Caco-2 (cell line): ENCODE data around the gene DUSP14. TPM values are rescaled to one million over a fixed set of nuclear protein-coding genes. Genes with fewer than 3 reads are reported as not detected.

Source experiments
- BruUV-seq: library from RNA; stranded (reverse); fragments of 400-500 nt; replicated peaks from 2 replicates; lab custom pipeline; 2021; lab: Mats Ljungman, UMichigan
- CTCF ChIA-PET: fragments of 300-600 bp; sonication (Branson Sonifier 250); formaldehyde crosslinking; loops from one replicate; lab custom pipeline; 2022; ENCODE audit warnings: antibody characterized with exemption; lab: Charles Lee
- POLR2A ChIA-PET: fragments of 300-600 bp; sonication (Branson Sonifier 250); formaldehyde crosslinking; loops from one replicate; lab custom pipeline; 2022; ENCODE audit warnings: antibody characterized with exemption; lab: Charles Lee
- DNase-seq, 2 experiments: peaks; one replicate each; pipeline versions ENCODE4 v3.0.0 to v3.0.0-alpha.2; 2020 to 2022
- H3K27me3 ChIP-seq: replicated peaks from 2 replicates; pipeline ENCODE4 v1.6.0; 2011; ENCODE audit warnings: low read length; ENCODE audit not compliant: control insufficient read depth, insufficient read depth
- H3K36me3 ChIP-seq: 2 replicates; pipeline ENCODE4 v1.5.1; 2011; ENCODE audit warnings: low read length; ENCODE audit not compliant: control insufficient read depth, insufficient read depth
- H3K4me1 ChIP-seq: fragments of 250-450 bp; sonication (Bioruptor Pico); 2 replicates; pipeline ENCODE4 v1.5.1; 2020; ENCODE audit warnings: mild to moderate bottlenecking
- H3K4me3 ChIP-seq: 2 replicates; pipeline ENCODE4 v1.5.1; 2011; ENCODE audit warnings: low read depth, mild to moderate bottlenecking, control low read depth, low read length
- H3K9me3 ChIP-seq: fragments of 250-450 bp; sonication (Bioruptor Pico); 2 replicates; pipeline ENCODE4 v1.5.1; 2020; ENCODE audit warnings: mild to moderate bottlenecking, moderate library complexity
- H3K27ac Mint-ChIP-seq: one replicate; pipeline ENCODE4 v1.8.0; 2022; ENCODE audit warnings: mixed read lengths; ENCODE audit not compliant: unreplicated experiment
- H3K27me3 Mint-ChIP-seq: one replicate; pipeline ENCODE4 v1.8.0; 2022; ENCODE audit warnings: mixed read lengths; ENCODE audit not compliant: insufficient read depth, unreplicated experiment
- H3K36me3 Mint-ChIP-seq: one replicate; pipeline ENCODE4 v1.8.0; 2022; ENCODE audit warnings: mild to moderate bottlenecking, mixed read lengths; ENCODE audit not compliant: insufficient read depth, unreplicated experiment
- H3K4me1 Mint-ChIP-seq: one replicate; pipeline ENCODE4 v1.8.0; 2022; ENCODE audit warnings: low read depth, mixed read lengths; ENCODE audit not compliant: unreplicated experiment
- H3K4me3 Mint-ChIP-seq: one replicate; pipeline ENCODE4 v1.8.0; 2022; ENCODE audit warnings: mild to moderate bottlenecking, moderate library complexity, mixed read lengths; ENCODE audit not compliant: unreplicated experiment
- H3K9me3 Mint-ChIP-seq: one replicate; pipeline ENCODE4 v1.8.0; 2022; ENCODE audit warnings: mixed read lengths; ENCODE audit not compliant: unreplicated experiment
- CTCF ChIP-seq, 2 experiments: fragments of 200-600 bp in 1 of 2; IDR thresholded peaks; 1 replicate in 1 of 2; 2 replicates in 1 of 2; pipeline versions ENCODE4 v1.5.1 to v1.8.0; 2011 to 2022; ENCODE audit warnings: antibody characterized with exemption in 1 of 2, control low read depth in 1 of 2, inconsistent platforms in 1 of 2, low read depth in 1 of 2, low read length in 1 of 2, mild to moderate bottlenecking in 1 of 2, moderate library complexity in 1 of 2; ENCODE audit not compliant: insufficient read depth in 1 of 2, severe bottlenecking in 1 of 2, unreplicated experiment in 1 of 2
- intact Hi-C: fragments of 100-400 bp; cut with micrococcal nuclease; formaldehyde crosslinking; loops from one replicate; pipeline ENCODE4 v1.10.0; 2022; ENCODE audit not compliant: unreplicated experiment
- total RNA-seq: library from RNA; stranded (reverse); gene quantifications from 2 replicates; pipeline ENCODE4 v1.2.3, GENCODE V29; 2022

Gene DUSP14
- total RNA-seq, 1 experiment from 2014 or later: 32.5 TPM

- H3K9me3 ChIP-seq: no peaks in the 10 kb centered on the region
- BruUV-seq: TSS peak; percentile 11
- peaks cover 10% of the 10 kb centered on the region; the same call in 1 of the 2 replicates for H3K4me1 ChIP-seq
- Mint-ChIP-seq H3K4me1 (no peaks in the 10 kb centered on the region), H3K36me3 (peaks cover 51% of the 10 kb centered on the region), H3K27ac (no peak overlapping the region), H3K9me3 (no peaks in the 10 kb centered on the region), H3K27me3 (no peaks in the 10 kb centered on the region), H3K4me3 (no peak overlapping the region)
- POLR2A ChIA-PET: no interaction called here
- CTCF ChIA-PET: no interaction called here
- H3K27me3 ChIP-seq: no peaks in the 10 kb centered on the region
- H3K4me3 ChIP-seq: no peak overlapping the region
- intact Hi-C loops: no loop called here
- no peak for DNase-seq
- no peak for TF ChIP-seq CTCF (IDR thresholded peaks at IDR 0.05; ENCODE audit: insufficient read depth in 1 of 2, low read depth in 1 of 2, low read length in 1 of 2, severe bottlenecking in 1 of 2, unreplicated experiment in 1 of 2)
- H3K36me3 ChIP-seq: peaks cover 2% of the 10 kb centered on the region; the same call in 1 of the 2 replicates
Measured at GRCh38 chr17:37517881-37518280, 28.2 kb downstream of the DUSP14 start.

GRCh38 chr17:37518826-37519225 lies 29.1 kb downstream of the DUSP14 start:
- Mint-ChIP-seq H3K9me3 (no peaks in the 10 kb centered on the region), H3K27ac (no peak overlapping the region), H3K27me3 (no peaks in the 10 kb centered on the region), H3K4me3 (no peak overlapping the region), H3K4me1 (no peaks in the 10 kb centered on the region), H3K36me3 (peaks cover 47% of the 10 kb centered on the region)
- BruUV-seq: no TSS peak
- TF ChIP-seq CTCF (IDR thresholded peaks at IDR 0.05; ENCODE audit: insufficient read depth in 1 of 2, low read depth in 1 of 2, low read length in 1 of 2, severe bottlenecking in 1 of 2, unreplicated experiment in 1 of 2): no peak
- DNase-seq: no peak
- peaks cover 2% of the 10 kb centered on the region; the same call in 1 of the 2 replicates for H3K36me3 ChIP-seq
- no peaks in the 10 kb centered on the region for H3K9me3 ChIP-seq
- peaks cover 10% of the 10 kb centered on the region; the same call in 1 of the 2 replicates for H3K4me1 ChIP-seq
- ChIA-PET CTCF (interaction anchor here (0.6 kb wide), 2 partner anchors 277 to 960 kb away, joined by 4 to 6 read pairs; no protein-coding TSS in a partner anchor), POLR2A (no interaction called here)
- no peak overlapping the region for H3K4me3 ChIP-seq
- intact Hi-C loops: no loop called here
- no peaks in the 10 kb centered on the region for H3K27me3 ChIP-seq

- H3K27me3 Mint-ChIP-seq: no peaks in the 10 kb centered on the region
- Histone ChIP-seq H3K4me1 (peaks cover 10% of the 10 kb centered on the region; the same call in 1 of the 2 replicates), H3K36me3 (peaks cover 2% of the 10 kb centered on the region; the same call in 1 of the 2 replicates), H3K4me3 (no peak overlapping the region), H3K27me3 (no peaks in the 10 kb centered on the region), H3K9me3 (no peaks in the 10 kb centered on the region)
- no peak overlapping the region for H3K27ac Mint-ChIP-seq
- H3K4me3 Mint-ChIP-seq: no peak overlapping the region
- no peaks in the 10 kb centered on the region for H3K4me1 Mint-ChIP-seq
- ChIA-PET POLR2A (no interaction called here), CTCF (interaction anchor here (0.6 kb wide), 2 partner anchors 278 to 961 kb away, joined by 4 to 6 read pairs; no protein-coding TSS in a partner anchor)
- H3K36me3 Mint-ChIP-seq: peaks cover 50% of the 10 kb centered on the region
- TF ChIP-seq CTCF (IDR thresholded peaks at IDR 0.05; ENCODE audit: insufficient read depth in 1 of 2, low read depth in 1 of 2, low read length in 1 of 2, severe bottlenecking in 1 of 2, unreplicated experiment in 1 of 2): no peak
- intact Hi-C loops: no loop called here
- DNase-seq: no peak
- H3K9me3 Mint-ChIP-seq: no peaks in the 10 kb centered on the region
- BruUV-seq: no TSS peak
Measured at GRCh38 chr17:37519251-37519985, 29.7 kb downstream of the DUSP14 start.
